ENCODE measurements around the gene RAP1A.

RAP1A gene

GRCh38 chr1:111582644-111583618 is 36.7 kb upstream of the RAP1A start:
- no peak overlapping the region for H3K4me2 ChIP-seq (ENCODE audit: low read length)
- no peaks in the 10 kb centered on the region for H3K9me3 ChIP-seq (ENCODE audit: low read length)
- TF ChIP-seq CTCF (IDR thresholded peaks at IDR 0.05; ENCODE audit: low read length) (no peak), EZH2 (IDR thresholded peaks at IDR 0.05; ENCODE audit: borderline replicate concordance, low read length) (no peak)
- H3K9me2 ChIP-seq (ENCODE audit: low read depth, low read length): no peaks in the 10 kb centered on the region
- no peak overlapping the region for H3K4me3 ChIP-seq (ENCODE audit: low read depth, low read length, poor library complexity, severe bottlenecking)
- no peaks in the 10 kb centered on the region for H4K20me1 ChIP-seq (ENCODE audit: insufficient read depth, low read length)
- H3K27ac ChIP-seq (ENCODE audit: low read depth, low read length, poor library complexity, severe bottlenecking): no peak overlapping the region
- H3K9ac ChIP-seq (ENCODE audit: low read length): no peak overlapping the region
- no peak overlapping the region for H2AFZ ChIP-seq (ENCODE audit: low read length)
- H3K4me1 ChIP-seq (ENCODE audit: insufficient read depth, low read length, severe bottlenecking): no peaks in the 10 kb centered on the region
- no peaks in the 10 kb centered on the region for H3F3A ChIP-seq (ENCODE audit: insufficient read depth, low read length)
- no peaks in the 10 kb centered on the region for H3K36me3 ChIP-seq (ENCODE audit: insufficient read depth, low read length)
- H3K79me2 ChIP-seq (ENCODE audit: insufficient read depth, low read length): no peaks in the 10 kb centered on the region
- no peaks in the 10 kb centered on the region for H3K27me3 ChIP-seq (ENCODE audit: insufficient read depth, low read length)

- H3K9me2 ChIP-seq (ENCODE audit: low read depth, low read length): no peaks in the 10 kb centered on the region
- no peaks in the 10 kb centered on the region for H3K36me3 ChIP-seq (ENCODE audit: insufficient read depth, low read length)
- H3K27me3 ChIP-seq (ENCODE audit: insufficient read depth, low read length): no peaks in the 10 kb centered on the region
- H3K27ac ChIP-seq (ENCODE audit: low read depth, low read length, poor library complexity, severe bottlenecking): no peak overlapping the region
- no peaks in the 10 kb centered on the region for H3F3A ChIP-seq (ENCODE audit: insufficient read depth, low read length)
- H4K20me1 ChIP-seq (ENCODE audit: insufficient read depth, low read length): no peaks in the 10 kb centered on the region
- no peak overlapping the region for H3K4me3 ChIP-seq (ENCODE audit: low read depth, low read length, poor library complexity, severe bottlenecking)
- H3K79me2 ChIP-seq (ENCODE audit: insufficient read depth, low read length): no peaks in the 10 kb centered on the region
- no peak overlapping the region for H2AFZ ChIP-seq (ENCODE audit: low read length)
- H3K4me2 ChIP-seq (ENCODE audit: low read length): no peak overlapping the region
- H3K9ac ChIP-seq (ENCODE audit: low read length): no peak overlapping the region
- H3K4me1 ChIP-seq (ENCODE audit: insufficient read depth, low read length, severe bottlenecking): no peaks in the 10 kb centered on the region
- TF ChIP-seq EZH2 (IDR thresholded peaks at IDR 0.05; ENCODE audit: borderline replicate concordance, low read length) (no peak), CTCF (IDR thresholded peaks at IDR 0.05; ENCODE audit: low read length) (no peak)
- H3K9me3 ChIP-seq (ENCODE audit: low read length): no peaks in the 10 kb centered on the region
Observed at GRCh38 chr1:111585447-111586086, 34.0 kb upstream of the RAP1A start.

GRCh38 chr1:111586112-111586511 is 33.5 kb upstream of the RAP1A start:
- H3K27ac ChIP-seq (ENCODE audit: low read depth, low read length, poor library complexity, severe bottlenecking): no peak overlapping the region
- no peaks in the 10 kb centered on the region for H3K9me3 ChIP-seq (ENCODE audit: low read length)
- H3K36me3 ChIP-seq (ENCODE audit: insufficient read depth, low read length): no peaks in the 10 kb centered on the region
- H3K79me2 ChIP-seq (ENCODE audit: insufficient read depth, low read length): no peaks in the 10 kb centered on the region
- H3K4me1 ChIP-seq (ENCODE audit: insufficient read depth, low read length, severe bottlenecking): no peaks in the 10 kb centered on the region
- no peaks in the 10 kb centered on the region for H3F3A ChIP-seq (ENCODE audit: insufficient read depth, low read length)
- no peaks in the 10 kb centered on the region for H3K9me2 ChIP-seq (ENCODE audit: low read depth, low read length)
- H3K4me2 ChIP-seq (ENCODE audit: low read length): no peak overlapping the region
- H3K4me3 ChIP-seq (ENCODE audit: low read depth, low read length, poor library complexity, severe bottlenecking): no peak overlapping the region
- no peak overlapping the region for H2AFZ ChIP-seq (ENCODE audit: low read length)
- H3K27me3 ChIP-seq (ENCODE audit: insufficient read depth, low read length): no peaks in the 10 kb centered on the region
- no peak overlapping the region for H3K9ac ChIP-seq (ENCODE audit: low read length)
- H4K20me1 ChIP-seq (ENCODE audit: insufficient read depth, low read length): no peaks in the 10 kb centered on the region
- TF ChIP-seq CTCF (IDR thresholded peaks at IDR 0.05; ENCODE audit: low read length): no peak
- TF ChIP-seq EZH2 (IDR thresholded peaks at IDR 0.05; ENCODE audit: borderline replicate concordance, low read length): no peak

Measured in OCI-LY1 (cell line).